GM10847 (cell line): Measurements from ENCODE around the gene LONP2.

Source experiments
- POLR2A ChIP-seq: IDR thresholded peaks from 2 replicates; pipeline ENCODE4 v1.6.1; 2011; ENCODE audit not compliant: insufficient read length; ENCODE audit errors: extremely low read depth

Gene LONP2

GRCh38 chr16:48225456-48225855, 18.6 kb upstream of the LONP2 start:
- no peak for TF ChIP-seq POLR2A

GRCh38 chr16:48231727-48232492, 12.2 kb upstream of the LONP2 start:
- TF ChIP-seq POLR2A: no peak

GRCh38 chr16:48232493-48233040, 11.5 kb upstream of the LONP2 start:
- TF ChIP-seq POLR2A: no peak

GRCh38 chr16:48234630-48235029, 9.5 kb upstream of the LONP2 start:
- no peak for TF ChIP-seq POLR2A

- TF ChIP-seq POLR2A: no peak
Observed at GRCh38 chr16:48235058-48235555, 9.0 kb upstream of the LONP2 start.

- no peak for TF ChIP-seq POLR2A
Observed at GRCh38 chr16:48235556-48236136, 8.5 kb upstream of the LONP2 start.

GRCh38 chr16:48236286-48236685, 7.8 kb upstream of the LONP2 start:
- TF ChIP-seq POLR2A: no peak

GRCh38 chr16:48244863-48245195, 729 bp downstream of the LONP2 start:
- no peak for TF ChIP-seq POLR2A

- no peak for TF ChIP-seq POLR2A
Observed at GRCh38 chr16:48246066-48246465, 2.0 kb downstream of the LONP2 start.

GRCh38 chr16:48247311-48247710, 3.2 kb downstream of the LONP2 start, which contains the start of gene ABCC11:
Gene ABCC11, minus strand, starts transcription at chr16:48247539. Its CDS starts 15,618 bp downstream, at chr16:48231921.
- no peak for TF ChIP-seq POLR2A

- no peak for TF ChIP-seq POLR2A
Observed at GRCh38 chr16:48250520-48251278, 6.6 kb downstream of the LONP2 start.

GRCh38 chr16:48252013-48252412, 7.9 kb downstream of the LONP2 start:
- TF ChIP-seq POLR2A: no peak

GRCh38 chr16:48256579-48257177, 12.6 kb downstream of the LONP2 start:
- TF ChIP-seq POLR2A: no peak

- TF ChIP-seq POLR2A: no peak
Observed at GRCh38 chr16:48261569-48261968, 17.5 kb downstream of the LONP2 start.

GRCh38 chr16:48262631-48263030, 18.5 kb downstream of the LONP2 start:
- TF ChIP-seq POLR2A: no peak

- TF ChIP-seq POLR2A: no peak
Observed at GRCh38 chr16:48269011-48269410, 24.9 kb downstream of the LONP2 start.

GRCh38 chr16:48271728-48272127, 27.6 kb downstream of the LONP2 start:
- TF ChIP-seq POLR2A: no peak
